Calu3 (cell line): Measurements from ENCODE around the gene ZNF345. TPM values are rescaled to one million over a fixed set of nuclear protein-coding genes. Genes with fewer than 3 reads are reported as not detected.

Experiments used
- BruUV-seq: library from RNA; stranded (reverse); fragments of 400-500 nt; replicated peaks from 2 replicates; lab custom pipeline; 2021; lab: Mats Ljungman, UMichigan
- CTCF ChIA-PET: fragments of 300-600 bp; sonication (Branson Sonifier 250); formaldehyde crosslinking; loops from one replicate; lab custom pipeline; 2022; ENCODE audit warnings: antibody characterized with exemption; lab: Charles Lee
- DNase-seq: peaks from one replicate; pipeline ENCODE4 v3.0.0; 2022
- H3K27ac Mint-ChIP-seq: one replicate; pipeline ENCODE4 v1.8.0; 2022; ENCODE audit warnings: mixed read lengths; ENCODE audit not compliant: unreplicated experiment
- H3K27me3 Mint-ChIP-seq: one replicate; pipeline ENCODE4 v1.8.0; 2022; ENCODE audit warnings: mixed read lengths; ENCODE audit not compliant: unreplicated experiment
- H3K36me3 Mint-ChIP-seq: one replicate; pipeline ENCODE4 v1.8.0; 2022; ENCODE audit warnings: mild to moderate bottlenecking, moderate library complexity, mixed read lengths; ENCODE audit not compliant: insufficient read depth, unreplicated experiment
- H3K4me1 Mint-ChIP-seq: one replicate; pipeline ENCODE4 v1.8.0; 2022; ENCODE audit warnings: mild to moderate bottlenecking, low read depth, mixed read lengths; ENCODE audit not compliant: unreplicated experiment
- H3K4me3 Mint-ChIP-seq: one replicate; pipeline ENCODE4 v1.8.0; 2022; ENCODE audit warnings: mild to moderate bottlenecking, low read depth, moderate library complexity, mixed read lengths; ENCODE audit not compliant: unreplicated experiment
- H3K9me3 Mint-ChIP-seq: one replicate; pipeline ENCODE4 v1.8.0; 2022; ENCODE audit warnings: low read depth, mixed read lengths; ENCODE audit not compliant: unreplicated experiment
- CTCF ChIP-seq: fragments of 200-600 bp; IDR thresholded peaks from one replicate; pipeline ENCODE4 v1.8.0; 2022; ENCODE audit warnings: antibody characterized with exemption; ENCODE audit not compliant: unreplicated experiment
- intact Hi-C: fragments of 100-400 bp; cut with micrococcal nuclease; formaldehyde crosslinking; loops from one replicate; pipeline ENCODE4 v1.10.0; 2022; ENCODE audit not compliant: unreplicated experiment
- total RNA-seq: library from RNA; stranded (reverse); gene quantifications from 2 replicates; pipeline ENCODE4 v1.2.3, GENCODE V29; 2022

ZNF345 gene
- total RNA-seq, 1 experiment from 2014 or later, result 5.3 TPM

GRCh38 chr19:36876993-36877938 lies 26.6 kb downstream of the ZNF345 start:
- TF ChIP-seq CTCF, result no peak
- Mint-ChIP-seq H3K27ac (no peak overlapping the region), H3K36me3 (no peaks in the 10 kb centered on the region), H3K9me3 (peaks cover 29% of the 10 kb centered on the region), H3K4me1 (no peaks in the 10 kb centered on the region), H3K27me3 (no peaks in the 10 kb centered on the region), H3K4me3 (no peak overlapping the region)
- intact Hi-C loops, result no loop called here
- CTCF ChIA-PET, result no interaction called here
- BruUV-seq, result no TSS peak
- no peak for DNase-seq

DNA sequence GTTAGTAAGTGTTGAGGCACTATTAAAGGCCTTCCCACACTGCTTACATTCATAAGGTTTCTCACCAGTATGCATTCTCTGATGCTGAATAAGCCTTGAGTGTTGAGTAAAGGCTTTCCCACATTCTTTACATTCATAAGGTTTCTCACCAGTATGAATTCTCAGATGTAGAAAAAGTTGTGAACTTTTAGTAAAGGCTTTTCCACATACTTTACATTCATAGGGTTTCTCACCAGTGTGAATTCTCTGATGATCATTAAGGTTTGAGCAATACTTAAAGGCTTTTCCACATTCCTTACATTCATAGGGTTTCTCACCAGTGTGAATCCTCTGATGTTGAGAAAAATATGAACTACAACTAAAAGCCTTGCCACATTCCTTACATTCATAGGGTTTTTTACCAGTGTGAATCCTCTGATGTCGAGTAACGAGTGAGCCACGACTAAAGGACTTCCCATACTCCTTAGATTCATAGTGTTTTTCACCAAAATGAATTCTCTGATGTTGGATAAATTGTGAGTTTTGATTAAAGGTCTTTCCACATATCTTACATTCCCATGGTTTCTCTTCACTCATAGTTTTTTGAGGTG lies 41.2 kb downstream of the ZNF345 start:
- DNase-seq, result no peak
- no TSS peak for BruUV-seq
- H3K36me3 Mint-ChIP-seq, result peaks cover 17% of the 10 kb centered on the region
- CTCF ChIA-PET, result no interaction called here
- TF ChIP-seq CTCF, result no peak
- no peak overlapping the region for H3K27ac Mint-ChIP-seq
- no peaks in the 10 kb centered on the region for H3K4me1 Mint-ChIP-seq
- H3K9me3 Mint-ChIP-seq, result peaks cover 33% of the 10 kb centered on the region
- no peaks in the 10 kb centered on the region for H3K27me3 Mint-ChIP-seq
- H3K4me3 Mint-ChIP-seq, result no peak overlapping the region
- intact Hi-C loops, result no loop called here

DNA sequence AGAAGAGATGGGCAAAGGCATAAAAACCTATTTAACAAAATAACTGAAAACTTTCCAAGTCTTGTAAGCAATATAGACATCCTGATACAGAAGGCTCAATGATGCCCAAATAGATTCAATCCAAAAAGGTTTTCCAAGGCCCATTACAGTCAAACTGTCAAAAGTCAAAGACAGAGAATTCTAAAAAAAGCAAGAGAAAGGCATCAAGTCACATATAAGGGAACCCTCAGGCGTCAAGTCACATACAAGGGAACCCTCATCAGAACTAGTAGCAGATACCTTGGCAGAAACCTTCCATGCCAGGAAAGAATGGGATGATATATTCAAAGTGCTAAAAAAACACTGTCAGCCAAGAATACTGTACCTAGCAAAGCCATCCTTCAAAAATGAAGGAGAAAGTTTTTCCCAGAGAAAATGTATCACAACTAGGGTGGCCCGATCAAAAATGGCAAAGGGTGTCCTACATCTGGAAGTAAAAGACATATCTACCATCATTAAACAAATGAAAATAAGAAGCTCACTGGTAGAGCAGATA lies 44.2 kb downstream of the ZNF345 start:
- no TSS peak for BruUV-seq
- CTCF ChIA-PET, result no interaction called here
- no peak for DNase-seq
- no peaks in the 10 kb centered on the region for H3K27me3 Mint-ChIP-seq
- H3K27ac Mint-ChIP-seq, result no peak overlapping the region
- peaks cover 38% of the 10 kb centered on the region for H3K9me3 Mint-ChIP-seq
- peaks cover 17% of the 10 kb centered on the region for H3K36me3 Mint-ChIP-seq
- no peak for TF ChIP-seq CTCF
- H3K4me1 Mint-ChIP-seq, result no peaks in the 10 kb centered on the region
- no peak overlapping the region for H3K4me3 Mint-ChIP-seq
- intact Hi-C loops, result no loop called here

DNA sequence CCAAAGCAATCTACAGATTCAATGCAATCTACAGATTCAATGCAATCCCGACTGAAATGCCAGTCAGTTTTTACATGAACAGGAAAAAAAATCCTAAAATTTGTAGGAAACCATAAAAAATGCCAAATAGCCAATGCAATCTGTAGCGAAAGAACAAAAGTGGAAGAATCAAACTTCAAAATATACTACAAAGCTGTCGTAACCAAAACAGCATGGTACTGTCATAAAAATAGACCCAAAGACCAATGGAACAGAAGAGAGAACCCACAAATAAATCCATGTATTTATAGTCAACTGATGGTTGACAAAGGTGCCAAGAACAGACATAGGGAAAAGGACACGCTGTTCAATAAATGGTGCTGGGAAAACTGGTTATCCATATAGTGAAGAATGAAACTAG lies 47.7 kb downstream of the ZNF345 start:
- BruUV-seq, result no TSS peak
- peaks cover 5% of the 10 kb centered on the region for H3K36me3 Mint-ChIP-seq
- no peak for DNase-seq

More for the DNA sequence above, 47.7 kb downstream of the ZNF345 start:
- no peaks in the 10 kb centered on the region for H3K27me3 Mint-ChIP-seq
- no peaks in the 10 kb centered on the region for H3K4me1 Mint-ChIP-seq
- no peak overlapping the region for H3K4me3 Mint-ChIP-seq
- intact Hi-C loops, result no loop called here
- H3K27ac Mint-ChIP-seq, result no peak overlapping the region
- CTCF ChIA-PET, result no interaction called here
- peaks cover 30% of the 10 kb centered on the region for H3K9me3 Mint-ChIP-seq
- TF ChIP-seq CTCF, result no peak
